ENCODE measurements around the gene MICU1. TPM values are rescaled to one million over a fixed set of nuclear protein-coding genes. Genes with fewer than 3 reads are reported as not detected.

Gene MICU1
- total RNA-seq, 1 donor from 2014 or later, result 48.2 TPM

DNA sequence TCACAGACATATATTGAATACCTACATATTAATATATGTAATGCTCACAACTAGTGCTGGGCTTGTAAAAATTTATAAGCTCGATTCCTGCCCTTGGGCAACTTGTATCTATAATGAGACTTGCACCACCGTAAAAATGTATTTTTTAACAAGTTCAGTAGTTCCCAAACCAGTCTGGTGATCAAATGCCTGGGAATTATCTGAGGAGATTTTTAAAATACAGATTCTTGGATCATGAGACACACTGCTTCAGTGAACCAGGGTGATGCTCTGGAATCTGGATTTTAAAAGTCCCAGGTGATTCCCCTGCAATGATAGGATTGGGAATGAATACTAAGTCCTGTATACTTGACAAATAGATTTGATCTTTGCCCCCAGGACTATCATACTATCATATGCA, 4.3 kb upstream of the MICU1 start:
- no peak for DNase-seq (ENCODE audit: low spot score)

DNA sequence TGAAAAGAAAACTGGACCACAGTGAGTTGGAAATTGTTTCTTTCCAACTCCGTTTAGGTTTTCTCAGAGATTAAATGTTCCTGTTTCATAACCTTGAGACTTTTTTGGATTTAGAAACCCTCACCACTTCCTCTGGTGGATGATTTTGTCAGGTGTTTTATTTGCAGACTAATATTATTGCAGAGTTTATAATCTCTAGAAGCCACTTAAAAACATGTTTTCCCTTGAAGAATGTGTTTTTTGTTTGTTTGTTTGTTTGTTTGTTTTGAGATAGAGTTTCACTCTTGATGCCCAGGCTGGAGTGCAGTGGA, 520 bp upstream of the MICU1 start:
- DNase-seq (ENCODE audit: low spot score), result no peak

DNA sequence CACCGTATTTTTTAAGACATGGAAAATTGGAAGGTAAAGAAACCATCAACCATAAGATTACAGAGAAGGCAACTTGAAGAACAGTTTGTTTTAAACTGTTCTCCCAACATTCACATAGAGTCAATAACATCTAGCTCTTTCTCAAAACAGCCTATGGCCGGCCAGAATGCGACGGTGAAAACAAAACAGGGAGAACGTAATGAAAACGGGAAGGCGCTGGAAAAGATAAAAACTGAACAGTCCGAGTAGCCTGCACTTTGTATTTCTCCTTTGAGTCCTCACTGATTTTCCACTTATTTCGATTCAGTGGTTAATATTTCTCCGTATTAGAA, 637 bp downstream of the MICU1 start:
- DNase-seq (ENCODE audit: low spot score), result no peak

DNA sequence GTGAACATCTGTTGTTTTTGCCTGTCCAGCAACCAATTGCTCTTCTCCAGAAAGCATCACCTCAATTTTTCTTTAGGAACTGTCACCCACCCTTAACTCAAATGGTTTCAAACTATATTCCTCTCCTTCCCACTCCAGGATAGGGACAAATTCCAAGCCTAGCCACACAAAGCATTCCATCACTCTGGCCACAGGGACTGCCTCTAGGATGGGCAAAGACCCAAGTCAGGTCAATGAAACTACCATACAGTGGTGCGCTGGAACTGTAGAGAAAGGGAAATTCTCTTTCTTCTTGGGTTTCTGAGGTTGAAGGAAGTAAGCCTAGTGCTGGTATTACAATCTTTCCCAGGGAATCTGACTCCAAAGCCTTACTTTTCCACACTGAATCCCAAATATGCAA, 3.6 kb downstream of the MICU1 start:
- no peak for DNase-seq (ENCODE audit: low spot score)

DNA sequence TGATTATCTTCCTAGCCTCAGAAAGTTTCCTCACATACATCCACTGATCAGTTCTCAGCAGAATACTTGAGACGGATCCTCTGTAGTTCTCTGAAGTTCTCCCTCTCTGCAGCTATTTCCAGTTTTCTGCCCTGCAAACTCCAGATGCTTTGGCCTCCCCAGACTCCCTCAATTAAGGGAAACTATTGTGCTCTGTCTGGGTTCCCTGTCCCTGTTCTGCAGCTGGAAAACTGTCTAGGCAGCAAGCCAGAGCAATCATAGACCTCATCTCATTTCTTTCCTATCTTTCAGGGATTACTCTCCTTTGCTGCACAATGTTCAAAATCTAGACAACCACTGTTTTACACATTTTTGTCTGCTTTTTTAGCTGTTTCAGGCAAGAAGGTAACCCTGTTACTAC, 9.2 kb downstream of the MICU1 start:
- DNase-seq (ENCODE audit: low spot score), result no peak

DNA sequence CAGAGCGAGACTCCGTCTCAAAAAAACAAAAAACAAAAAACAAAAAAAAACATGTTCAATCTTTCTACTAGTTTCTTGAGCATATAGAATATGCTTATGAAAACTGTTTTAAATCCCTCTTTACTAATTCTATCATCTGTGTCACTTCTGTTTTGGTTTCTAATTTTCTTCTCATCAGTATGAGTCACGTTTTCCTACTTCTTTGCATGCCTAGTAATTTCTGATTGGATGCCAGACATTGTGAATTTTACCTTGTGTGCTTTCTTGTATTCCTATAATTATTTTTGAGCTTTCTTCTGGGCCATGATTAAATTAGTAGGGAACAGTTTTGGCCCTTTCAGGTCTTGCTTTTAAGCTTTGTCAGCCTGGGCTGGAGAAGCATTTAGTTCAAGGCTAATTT, 9.9 kb downstream of the MICU1 start:
- DNase-seq (ENCODE audit: low spot score), result no peak

DNA sequence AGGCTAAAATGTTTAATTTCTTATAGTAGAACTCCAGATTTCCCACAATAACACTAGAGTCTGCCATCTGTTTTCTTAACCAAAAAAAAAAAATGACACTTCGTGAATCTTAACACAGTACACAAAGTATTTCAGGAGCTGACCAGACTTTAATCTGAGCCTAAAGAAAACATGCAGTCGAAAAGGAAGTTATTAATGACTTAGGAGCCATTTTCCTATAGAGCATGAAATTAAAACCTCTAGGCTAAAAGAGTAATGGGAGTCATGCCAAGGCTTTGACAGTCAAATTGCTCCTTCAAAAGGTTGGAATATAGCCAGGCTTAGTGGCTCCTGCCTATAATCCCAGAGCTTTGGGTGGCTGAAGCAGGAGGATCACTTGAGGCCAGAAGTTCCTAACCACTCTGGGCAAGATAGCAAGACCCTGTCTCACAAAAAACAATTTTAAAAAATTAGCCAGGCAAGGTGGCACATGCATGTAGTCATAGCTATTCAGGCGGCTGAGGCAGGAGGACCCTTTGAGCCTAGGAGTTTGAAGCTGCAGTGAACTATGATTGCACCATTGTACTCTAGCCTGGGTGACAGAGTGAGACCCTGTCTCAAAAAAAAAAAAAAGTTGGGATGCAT, 13.6 kb downstream of the MICU1 start:
- DNase-seq (ENCODE audit: low spot score), result no peak

DNA sequence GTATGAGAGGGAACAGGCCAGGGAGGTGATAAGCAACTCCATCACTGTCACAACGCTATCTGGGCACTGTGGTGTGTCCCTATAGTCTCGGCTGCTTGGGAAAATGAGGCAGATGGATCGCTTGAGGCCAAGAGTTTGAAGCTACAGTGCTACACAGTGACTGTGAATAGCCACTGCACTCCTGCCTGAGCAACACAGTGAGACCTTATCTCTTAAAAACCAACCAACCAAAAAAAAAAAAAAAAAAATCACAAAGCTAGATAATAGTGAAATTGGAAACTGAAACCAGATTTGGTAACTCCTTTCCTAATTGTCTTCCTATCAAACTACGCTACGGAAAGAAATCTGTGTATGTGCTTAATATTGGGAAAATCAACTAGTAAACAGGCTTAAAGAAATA, 14.1 kb downstream of the MICU1 start:
- no peak for DNase-seq (ENCODE audit: low spot score)

DNA sequence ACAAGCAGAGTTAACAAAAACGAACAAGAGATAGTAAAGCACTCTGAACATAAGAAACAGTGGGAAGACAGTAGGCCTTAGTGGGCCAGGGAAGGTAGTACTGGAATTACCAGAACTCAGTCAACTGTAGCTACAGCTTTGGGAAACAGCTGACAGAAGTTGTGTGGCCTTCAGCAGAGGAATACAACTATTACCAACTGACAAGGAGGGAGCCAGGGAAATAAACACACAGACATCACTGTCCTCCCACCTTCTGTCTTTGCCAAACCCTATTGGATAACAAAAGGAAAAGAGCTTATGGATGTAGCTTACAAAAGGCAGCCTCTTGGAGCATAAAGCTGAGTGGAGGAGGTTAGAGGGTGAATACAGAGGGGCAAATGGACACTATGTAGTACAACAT, 15.4 kb downstream of the MICU1 start:
- DNase-seq (ENCODE audit: low spot score), result no peak

DNA sequence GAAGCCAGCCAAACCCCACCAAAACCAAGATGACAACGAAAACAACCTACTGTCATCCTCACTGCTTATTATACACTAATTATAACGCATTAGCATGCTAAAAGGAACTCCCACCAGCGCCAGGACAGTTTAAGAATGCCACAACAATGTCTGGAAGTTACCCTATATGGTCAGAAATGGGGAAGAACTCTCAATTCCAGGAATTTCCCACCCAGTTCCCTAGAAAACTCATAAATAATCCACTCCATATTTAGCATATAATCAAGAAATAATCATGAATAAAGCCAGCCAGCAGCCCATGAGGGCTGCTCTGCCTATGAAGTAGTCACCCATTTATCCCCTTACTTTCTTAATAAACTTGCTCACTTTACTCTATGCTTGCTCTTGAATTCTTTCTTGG, 20.8 kb downstream of the MICU1 start:
- no peak for DNase-seq (ENCODE audit: low spot score)

DNA sequence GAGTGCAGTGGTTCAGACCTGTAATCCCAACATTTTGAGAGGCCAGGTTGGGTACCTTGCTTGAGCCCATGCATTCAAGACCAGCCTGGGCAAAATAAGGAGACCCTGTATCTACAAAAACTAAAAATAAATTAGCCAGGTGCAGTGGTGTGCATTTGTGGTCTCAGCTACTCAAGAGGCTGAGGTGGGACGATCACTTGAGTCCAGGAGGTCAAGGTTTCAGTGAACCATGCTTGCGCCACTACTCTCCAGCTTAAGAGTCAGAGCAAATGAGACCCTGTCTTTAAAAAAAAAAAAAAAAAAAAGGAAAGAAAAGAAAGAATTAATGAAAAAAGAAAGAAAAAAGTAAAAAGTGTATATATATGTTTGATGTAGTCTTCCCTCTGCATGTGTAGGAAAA, 24.7 kb downstream of the MICU1 start:
- DNase-seq (ENCODE audit: low spot score), result no peak

DNA sequence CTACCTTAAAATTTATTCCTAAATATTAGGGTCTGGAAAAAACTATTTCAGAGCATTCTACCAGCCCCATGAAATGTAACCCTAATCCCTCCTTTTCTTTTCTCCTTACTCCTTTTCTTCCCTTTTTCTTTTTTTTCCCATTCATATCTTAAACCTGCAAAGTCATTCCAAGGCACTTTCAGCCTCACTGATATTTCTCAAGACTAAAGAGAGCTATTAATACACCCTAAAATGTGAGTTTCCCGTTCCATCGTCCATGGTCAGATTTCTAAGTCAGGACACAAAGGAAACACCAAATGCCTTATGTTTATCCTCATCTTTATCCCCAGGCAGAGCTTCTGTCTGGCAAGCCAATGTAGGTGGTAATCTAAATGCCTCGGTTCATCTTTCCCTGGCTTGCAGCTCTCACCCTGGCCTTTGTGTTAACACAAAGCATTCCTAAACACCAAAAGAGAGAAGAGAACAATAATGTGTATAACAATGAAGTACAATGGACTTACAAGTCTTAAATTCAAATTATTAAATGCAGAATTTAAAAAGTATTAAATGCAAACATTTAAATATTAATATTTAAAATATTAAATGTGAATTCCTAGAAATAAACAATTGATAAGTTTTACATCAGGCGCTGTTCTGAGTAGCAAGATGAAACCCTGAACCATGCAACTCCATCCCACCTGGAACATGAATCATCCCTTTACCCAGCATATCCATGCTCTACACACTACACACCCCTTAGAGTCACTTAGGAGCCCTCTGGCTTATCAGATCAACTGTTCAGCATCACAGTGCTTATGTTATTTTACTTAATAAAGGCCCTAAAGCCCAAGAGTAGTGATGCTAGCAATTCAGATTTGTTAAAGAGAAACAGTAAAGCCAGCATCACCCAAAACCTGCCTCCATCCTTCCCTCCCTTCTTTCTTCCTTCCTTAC, 26.8 kb downstream of the MICU1 start:
- no peak for DNase-seq (ENCODE audit: low spot score)

DNA sequence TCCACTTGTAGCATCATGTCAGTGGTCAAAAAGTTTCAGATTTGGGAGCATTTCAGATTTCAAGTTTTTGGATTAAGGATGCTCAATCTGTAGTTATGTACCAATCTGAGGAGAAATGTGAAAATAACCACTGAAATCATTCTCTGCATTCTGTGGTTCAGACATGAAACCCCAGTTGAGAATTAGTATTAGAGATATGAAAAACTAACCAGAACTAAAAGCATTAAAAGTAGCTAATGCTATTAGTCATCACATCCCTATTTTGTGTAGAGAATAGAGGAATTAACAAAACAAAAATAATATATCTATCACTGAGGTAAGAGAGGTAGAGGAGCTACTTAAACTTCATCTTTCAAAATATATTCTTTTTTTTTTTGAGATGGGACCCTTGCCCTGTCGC, 28.0 kb downstream of the MICU1 start:
- no peak for DNase-seq (ENCODE audit: low spot score)

DNA sequence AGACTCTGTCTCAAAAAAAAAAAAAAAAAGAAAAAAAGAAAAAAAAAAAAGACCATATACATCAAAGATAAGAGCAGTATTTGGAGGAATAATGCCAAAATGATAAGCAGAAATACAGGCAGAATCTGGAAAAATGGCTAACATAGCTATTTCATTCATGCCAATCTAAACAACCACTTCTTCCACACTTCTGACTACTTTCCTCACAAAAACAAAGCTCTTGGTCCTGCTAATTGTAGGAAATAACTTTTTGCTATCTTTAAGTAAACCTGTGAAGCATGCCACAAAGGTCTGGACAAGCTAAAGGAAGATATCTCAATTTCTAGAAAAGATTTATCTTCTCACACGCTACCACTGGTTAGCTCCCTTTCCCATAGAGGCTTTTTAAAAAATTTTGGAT, 30.4 kb downstream of the MICU1 start:
- no peak for DNase-seq (ENCODE audit: low spot score)

DNA sequence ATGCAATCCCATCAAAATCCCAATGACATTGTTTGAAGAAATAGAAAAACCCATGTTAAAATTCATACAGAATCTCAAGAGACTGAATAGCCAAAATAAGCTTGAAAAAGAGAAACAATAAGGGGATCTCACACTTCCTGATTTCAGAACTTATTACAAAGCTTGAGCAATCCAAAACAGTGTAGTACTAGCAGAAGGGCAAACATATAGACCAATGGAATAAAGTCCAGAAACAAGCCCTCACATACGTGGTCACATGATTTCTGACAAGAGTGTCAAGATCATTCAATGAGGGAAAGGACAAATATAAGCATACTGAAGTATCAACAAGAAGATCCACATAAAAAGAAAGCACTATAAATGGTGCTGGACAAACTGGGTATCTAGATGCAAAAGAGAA, 31.9 kb downstream of the MICU1 start:
- no peak for DNase-seq (ENCODE audit: low spot score)

DNA sequence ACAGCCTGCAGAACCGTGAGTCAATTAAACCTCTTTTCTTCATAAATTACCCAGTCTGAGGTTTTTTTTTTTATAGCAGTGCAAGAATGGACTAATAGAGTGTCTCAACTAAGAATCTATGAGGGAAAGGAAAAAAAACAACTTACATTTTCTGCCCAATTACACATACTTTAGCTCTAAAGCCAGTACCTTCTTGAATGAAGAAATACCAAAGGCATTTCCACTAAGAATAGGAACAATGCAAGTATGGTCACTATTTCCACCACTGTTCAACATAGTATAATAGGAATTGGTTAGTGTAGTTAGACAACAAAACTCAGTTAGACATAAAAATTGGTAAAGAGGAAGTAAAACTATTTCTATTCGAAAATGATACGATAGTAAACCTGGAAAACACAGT, 37.6 kb downstream of the MICU1 start:
- no peak for DNase-seq (ENCODE audit: low spot score)

DNA sequence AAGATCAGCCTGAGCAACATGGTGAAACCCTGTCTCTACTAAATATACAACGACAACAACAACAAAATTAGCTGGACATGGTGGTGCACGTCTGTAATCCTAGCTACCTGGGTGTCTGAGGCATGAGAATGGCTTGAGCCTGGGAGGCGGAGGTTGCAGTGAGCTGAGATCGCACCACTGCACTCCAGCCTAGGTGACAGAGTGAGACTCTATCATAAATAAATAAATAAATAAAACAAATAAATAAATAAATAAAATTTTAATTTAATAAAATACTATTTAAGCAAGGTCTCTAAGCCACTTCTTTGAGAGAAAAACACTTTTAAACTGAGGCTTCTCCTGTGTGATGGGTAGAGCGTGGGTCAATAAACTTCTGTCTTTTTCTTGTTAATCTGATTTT, 38.3 kb downstream of the MICU1 start:
- DNase-seq (ENCODE audit: low spot score), result no peak

DNA sequence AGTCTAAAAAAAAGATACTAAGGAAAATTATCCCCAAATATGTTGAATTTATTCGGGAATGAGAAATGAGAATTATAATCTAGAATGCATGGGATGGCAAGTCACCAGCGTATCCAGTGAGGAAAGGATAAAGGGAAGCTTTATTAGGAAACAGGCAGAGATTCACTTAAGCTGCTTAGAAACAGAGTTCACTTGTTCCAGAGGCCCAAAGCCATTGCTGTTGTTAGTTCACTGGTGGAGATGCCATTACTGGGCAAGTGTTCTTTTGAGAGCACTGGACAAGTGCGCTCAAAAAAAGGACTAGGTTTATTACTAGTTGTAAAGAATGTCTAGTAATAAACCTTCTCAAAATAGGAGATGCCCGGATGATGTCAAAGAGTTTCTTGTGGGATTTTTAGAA, 51.2 kb downstream of the MICU1 start:
- DNase-seq (ENCODE audit: low spot score), result no peak

DNA sequence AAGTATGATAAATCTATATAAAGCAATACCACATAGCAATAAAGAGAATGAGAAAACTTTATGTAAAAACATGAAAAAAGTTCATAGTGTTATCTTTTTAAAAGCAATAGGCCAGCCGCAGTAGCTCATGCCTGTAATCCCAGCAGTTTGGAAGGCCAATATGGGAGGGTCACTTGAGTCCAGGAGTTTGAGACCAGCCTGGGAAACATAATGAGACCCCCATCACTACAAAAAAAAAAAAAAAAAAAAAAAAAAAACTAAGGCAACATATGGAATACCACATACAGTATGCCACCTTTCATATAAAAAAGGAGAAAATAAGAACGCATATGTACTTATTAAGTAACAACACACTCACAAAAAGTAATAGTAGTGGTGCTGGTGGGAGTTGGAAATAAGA, 52.8 kb downstream of the MICU1 start:
- DNase-seq (ENCODE audit: low spot score), result no peak

DNA sequence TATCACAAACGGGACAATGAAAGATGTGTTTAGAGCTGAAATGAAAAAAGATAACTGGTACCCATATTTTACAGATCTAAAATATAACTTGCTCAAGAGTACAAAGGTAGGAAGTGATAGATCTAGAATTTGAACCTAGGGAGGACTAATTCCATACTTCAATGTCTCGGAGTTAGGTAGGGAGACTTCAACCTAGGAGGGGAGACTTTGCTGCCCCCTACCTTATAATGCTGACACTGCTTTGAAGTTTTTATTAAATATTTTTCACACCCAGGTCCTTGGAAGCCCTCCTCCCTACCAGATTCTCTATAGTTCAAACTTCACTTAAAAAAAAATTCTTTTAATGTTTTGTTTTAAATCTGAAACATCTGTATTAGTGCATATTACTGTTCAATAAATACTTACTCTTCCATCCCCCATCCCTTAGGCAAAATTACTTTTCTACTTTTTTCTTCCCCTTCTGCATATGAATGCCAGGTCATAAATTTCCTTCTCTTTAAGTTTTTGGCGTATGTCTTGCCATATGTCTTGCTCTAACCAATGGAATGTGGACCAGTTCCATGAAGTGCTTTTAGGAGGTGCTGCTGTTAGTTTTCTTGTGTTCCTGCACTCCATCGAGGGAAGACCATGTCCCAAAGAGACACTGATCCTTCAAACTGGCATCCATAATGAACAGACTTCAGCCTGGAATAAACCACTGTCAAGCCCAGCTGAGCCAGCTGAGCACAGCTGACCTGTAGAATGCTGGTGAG, 57.8 kb downstream of the MICU1 start:
- no peak for DNase-seq (ENCODE audit: low spot score)

DNA sequence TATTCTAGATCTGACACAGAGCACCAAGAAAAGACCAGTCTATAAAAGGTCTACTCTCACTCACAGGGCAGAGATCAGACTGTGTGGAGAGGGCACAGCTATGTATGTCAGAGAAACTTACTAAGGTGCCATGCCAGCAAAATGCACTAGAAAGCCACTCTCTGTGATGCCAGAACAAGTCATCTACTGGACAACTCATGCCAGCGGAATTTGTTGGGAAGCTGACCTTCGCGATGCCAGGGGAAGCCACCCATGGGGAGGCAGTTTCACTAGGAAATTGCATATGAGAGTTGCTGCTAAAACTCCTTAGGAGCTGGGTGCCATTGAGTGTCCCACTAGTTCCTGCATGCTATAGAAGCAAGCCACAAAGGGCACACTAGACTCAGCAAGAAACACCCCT, 58.5 kb downstream of the MICU1 start:
- no peak for DNase-seq (ENCODE audit: low spot score)

DNA sequence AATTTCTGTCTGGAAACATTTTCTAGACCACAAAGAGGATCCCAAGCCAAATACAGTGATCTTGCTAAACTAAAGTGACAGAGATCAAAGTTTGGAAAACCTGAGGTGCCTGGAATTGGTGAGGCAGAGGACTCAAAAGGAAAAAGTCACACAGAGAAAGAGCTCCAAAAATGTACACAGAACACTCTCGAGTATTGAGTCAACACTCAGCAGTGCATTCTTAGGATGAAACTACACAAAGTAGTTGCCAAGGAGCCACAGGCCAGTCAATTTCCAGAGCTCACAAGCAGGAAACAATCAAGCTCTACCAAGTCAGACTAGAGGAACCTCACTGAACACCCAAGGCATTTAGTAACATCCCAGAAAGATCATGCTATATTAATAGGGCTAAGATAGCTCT, 61.3 kb downstream of the MICU1 start:
- no peak for DNase-seq (ENCODE audit: low spot score)

DNA sequence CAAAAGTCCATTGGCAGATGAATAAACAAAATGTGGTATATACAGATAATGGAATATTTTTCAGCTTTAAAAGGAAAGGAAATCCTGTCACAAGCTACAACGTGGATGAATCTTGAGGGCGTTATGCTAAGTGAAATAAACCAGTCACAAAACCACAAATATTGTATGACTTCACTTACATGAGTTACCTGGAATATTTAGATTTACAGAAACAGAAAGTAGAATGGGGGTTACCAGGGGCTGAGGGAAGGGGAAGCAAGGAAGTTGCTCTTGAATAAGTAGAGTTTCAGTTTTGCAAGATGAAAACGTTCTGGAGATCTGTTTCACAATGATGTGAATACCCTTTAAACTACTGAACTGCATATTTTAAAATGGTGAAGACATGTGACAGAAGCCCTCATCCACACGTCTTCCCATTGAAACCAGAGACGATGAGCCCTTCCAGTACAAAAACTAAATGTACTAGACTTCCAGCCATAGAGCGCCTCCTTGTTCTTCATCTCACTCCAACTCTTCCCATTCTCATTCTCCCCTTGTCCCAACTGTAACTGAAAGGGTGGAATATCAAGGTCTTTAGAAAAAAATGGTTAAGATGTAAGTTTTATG, 62.4 kb downstream of the MICU1 start:
- no peak for DNase-seq (ENCODE audit: low spot score)

All from ureter (tissue), 1 donor.